Measurements from ENCODE around the gene PMEPA1.

DNA sequence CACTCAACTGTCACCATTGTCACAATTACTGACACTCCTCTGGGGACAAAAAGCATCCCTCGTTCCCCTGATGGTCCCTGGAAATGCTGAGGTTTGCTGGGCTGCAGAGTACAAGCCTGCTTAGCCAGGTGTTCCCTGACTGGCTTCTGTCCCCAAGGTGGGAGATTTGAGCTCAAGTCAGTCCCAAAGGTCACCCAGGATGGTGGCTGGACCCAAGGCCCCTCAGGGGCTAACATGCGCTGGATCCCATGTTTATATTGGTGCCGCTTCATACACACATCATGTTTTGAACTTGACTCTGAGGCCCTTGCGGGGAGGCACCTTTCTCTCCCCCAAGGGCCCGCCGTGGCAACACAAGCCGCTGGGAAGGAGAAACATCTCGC lies 44.2 kb downstream of the PMEPA1 start:
- TF ChIP-seq, protein P1, sequence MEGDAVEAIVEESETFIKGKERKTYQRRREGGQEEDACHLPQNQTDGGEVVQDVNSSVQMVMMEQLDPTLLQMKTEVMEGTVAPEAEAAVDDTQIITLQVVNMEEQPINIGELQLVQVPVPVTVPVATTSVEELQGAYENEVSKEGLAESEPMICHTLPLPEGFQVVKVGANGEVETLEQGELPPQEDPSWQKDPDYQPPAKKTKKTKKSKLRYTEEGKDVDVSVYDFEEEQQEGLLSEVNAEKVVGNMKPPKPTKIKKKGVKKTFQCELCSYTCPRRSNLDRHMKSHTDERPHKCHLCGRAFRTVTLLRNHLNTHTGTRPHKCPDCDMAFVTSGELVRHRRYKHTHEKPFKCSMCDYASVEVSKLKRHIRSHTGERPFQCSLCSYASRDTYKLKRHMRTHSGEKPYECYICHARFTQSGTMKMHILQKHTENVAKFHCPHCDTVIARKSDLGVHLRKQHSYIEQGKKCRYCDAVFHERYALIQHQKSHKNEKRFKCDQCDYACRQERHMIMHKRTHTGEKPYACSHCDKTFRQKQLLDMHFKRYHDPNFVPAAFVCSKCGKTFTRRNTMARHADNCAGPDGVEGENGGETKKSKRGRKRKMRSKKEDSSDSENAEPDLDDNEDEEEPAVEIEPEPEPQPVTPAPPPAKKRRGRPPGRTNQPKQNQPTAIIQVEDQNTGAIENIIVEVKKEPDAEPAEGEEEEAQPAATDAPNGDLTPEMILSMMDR (IDR thresholded peaks at IDR 0.05) = no peak
- no peak for TF ChIP-seq POLR2A (IDR thresholded peaks at IDR 0.05)
